OCI-M2 (cell line): ENCODE results near the gene RAB4A.
"Not testable (repeated sequence)": the region's sequence is repeated elsewhere in the genome, so short reads cannot be mapped to it uniquely, and the experiment has no call there.

Experiments
- DNase-seq: peaks from one replicate; lab custom pipeline; 2025; ENCODE audit not compliant: unreplicated experiment; lab: John Stamatoyannopoulos, UW

Gene RAB4A

GRCh38 chr1:229271448-229272159 is 693 bp downstream of the RAB4A start:
- no peak for DNase-seq

GRCh38 chr1:229272164-229273158 is 1.6 kb downstream of the RAB4A start:
- no peak for DNase-seq

GRCh38 chr1:229273507-229274232 is 2.8 kb downstream of the RAB4A start:
- DNase-seq, result no peak

- no peak for DNase-seq
These were observed 4.1 kb downstream of the RAB4A start for GRCh38 chr1:229275005-229275404.

GRCh38 chr1:229278120-229278741 is 7.3 kb downstream of the RAB4A start:
- no peak for DNase-seq

GRCh38 chr1:229279242-229279641 is 8.3 kb downstream of the RAB4A start:
- no peak for DNase-seq

- no peak for DNase-seq
These were observed 9.3 kb downstream of the RAB4A start for GRCh38 chr1:229280037-229280828.

GRCh38 chr1:229280921-229281320 is 10.0 kb downstream of the RAB4A start:
- DNase-seq, result no peak

GRCh38 chr1:229281339-229281926 is 10.5 kb downstream of the RAB4A start:
- no peak for DNase-seq

- no peak for DNase-seq
These were observed 11.4 kb downstream of the RAB4A start for GRCh38 chr1:229282295-229282823.

GRCh38 chr1:229283183-229283611 is 12.3 kb downstream of the RAB4A start:
- no peak for DNase-seq

GRCh38 chr1:229284887-229285286 is 14.0 kb downstream of the RAB4A start:
- no peak for DNase-seq

GRCh38 chr1:229285440-229285839 is 14.5 kb downstream of the RAB4A start:
- DNase-seq, result no peak

- no peak for DNase-seq
These were observed 15.3 kb downstream of the RAB4A start for GRCh38 chr1:229286099-229286766.

- no peak for DNase-seq
These were observed 16.4 kb downstream of the RAB4A start for GRCh38 chr1:229287267-229287666.

GRCh38 chr1:229288516-229288915 is 17.6 kb downstream of the RAB4A start:
- DNase-seq, result no peak

GRCh38 chr1:229291686-229292085 is 20.8 kb downstream of the RAB4A start:
- DNase-seq, result not testable (repeated sequence)

GRCh38 chr1:229293528-229294204 is 22.8 kb downstream of the RAB4A start:
- DNase-seq, result no peak
